Lower leg skin (tissue), 3 donors: ENCODE measurements around the gene SESN1.

Experiments
- CTCF ChIP-seq, 3 donors: fragments of 450-650 bp; IDR thresholded peaks; one replicate each; pipeline ENCODE4 v1.5.1; 2016; ENCODE audit warnings: antibody characterized with exemption in 3 of 3, mild to moderate bottlenecking in 3 of 3, moderate library complexity in 2 of 3
- POLR2A ChIP-seq, 2 donors: fragments of 450-650 bp; IDR thresholded peaks; one replicate each; pipeline ENCODE4 v1.6.1; 2016 to 2017; ENCODE audit warnings: antibody characterized with exemption in 2 of 2, mild to moderate bottlenecking in 1 of 2, moderate library complexity in 1 of 2

DNA sequence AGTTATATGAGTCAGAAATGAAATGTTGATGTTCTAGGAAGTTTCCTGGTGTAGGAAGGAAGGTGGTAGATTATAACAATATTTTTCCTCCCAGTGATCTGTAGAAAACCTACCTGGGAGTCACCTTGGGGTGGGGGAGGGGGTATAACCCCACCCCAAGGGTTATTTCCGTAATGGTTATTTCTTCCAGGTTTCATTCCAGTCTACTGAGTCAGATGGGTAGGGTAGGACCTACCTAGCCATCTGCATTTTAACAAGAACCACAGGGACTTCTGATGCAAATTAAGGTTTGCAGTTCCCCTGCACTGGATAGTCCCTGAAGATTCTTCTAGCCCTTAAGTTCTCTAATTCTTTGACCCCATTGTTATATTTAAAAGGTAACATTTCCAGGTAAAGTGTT is 157.5 kb downstream of the SESN1 start:
- TF ChIP-seq CTCF (IDR thresholded peaks at IDR 0.05) (no peak), POLR2A (IDR thresholded peaks at IDR 0.05) (no peak)
